ENCODE data around the gene OARD1. TPM values are rescaled to one million over a fixed set of nuclear protein-coding genes. Genes with fewer than 3 reads are reported as not detected.

The OARD1 gene
- total and polyA plus RNA-seq, 2 donors (not counting 1 experiment from before 2014, with no cell fraction given): 9.6 to 52.5 TPM

DNA sequence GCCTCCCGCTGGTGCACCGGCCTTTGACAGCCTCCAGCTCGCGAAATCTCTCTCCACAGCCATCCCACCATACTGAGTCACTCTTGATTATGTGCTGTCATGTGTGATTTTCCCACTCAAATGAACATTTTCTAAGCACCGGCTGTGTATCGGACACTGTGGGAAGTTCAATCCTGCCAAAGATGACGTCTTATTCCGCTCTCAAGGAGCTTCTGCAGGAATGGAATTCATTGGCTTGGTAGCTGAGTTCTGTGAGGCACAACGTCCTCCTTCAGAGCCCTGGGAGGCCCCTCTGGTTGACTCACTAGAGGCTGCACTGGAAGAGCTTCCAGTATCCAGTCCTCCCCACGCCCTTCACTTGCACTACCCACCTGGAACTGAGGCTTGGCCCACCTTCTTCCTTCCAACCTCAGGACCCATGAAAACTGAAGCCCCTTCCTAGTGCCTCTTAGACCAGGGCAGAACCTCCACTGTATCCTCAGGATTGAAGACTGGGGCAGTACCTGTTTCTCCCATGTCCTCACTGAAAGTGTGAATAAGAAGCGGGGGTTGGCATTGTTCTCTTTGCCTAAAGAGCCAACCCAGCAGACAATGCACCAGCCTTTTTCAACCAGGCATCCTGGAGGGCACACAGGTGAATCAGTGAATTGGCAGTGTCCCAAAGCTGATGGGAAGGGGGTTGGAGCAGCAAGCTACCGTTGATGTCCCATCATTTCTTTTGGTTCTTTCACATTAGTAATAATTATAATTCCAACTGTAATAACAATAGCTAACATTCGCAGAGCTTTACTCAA lies 34.9 kb downstream of the OARD1 start:
- no peak overlapping the region for H3K4me3 ChIP-seq (ENCODE audit: control extremely low read depth in 1 of 5, extremely low read depth in 1 of 5, insufficient read depth in 1 of 5, low read depth in 2 of 5, low read length in 4 of 5)
- H3K27ac Mint-ChIP-seq: no peak overlapping the region
- no peaks in the 10 kb centered on the region for H3K27me3 Mint-ChIP-seq
- H4K20me1 ChIP-seq (ENCODE audit: control insufficient read depth, insufficient read depth, low read length, poor library complexity, severe bottlenecking): no peaks in the 10 kb centered on the region
- no peak overlapping the region for H3K4me2 ChIP-seq (replicated peaks; ENCODE audit: low read depth, low read length, poor library complexity, severe bottlenecking)
- intact Hi-C loops (cut with micrococcal nuclease): no loop called here
- no peaks in the 10 kb centered on the region for H3K4me1 ChIP-seq (ENCODE audit: control insufficient read depth in 2 of 2, insufficient read depth in 2 of 2, low read length in 2 of 2)
- H3K4me1 Mint-ChIP-seq: no peaks in the 10 kb centered on the region
- peaks cover 0 to 1% of the 10 kb centered on the region in 2 experiments for H3K36me3 ChIP-seq (replicated peaks in 1 of 2; ENCODE audit: control extremely low read depth in 1 of 2, control insufficient read depth in 1 of 2, extremely low read depth in 1 of 2, insufficient read depth in 2 of 2, low read length in 1 of 2)
- ChIA-PET CTCF (interaction anchor here (0.7 to 3.0 kb wide), 6 partner anchors 9 to 283 kb away, joined by 3 to 23 read pairs (median 4); no protein-coding TSS in a partner anchor), POLR2A (no interaction called here)
- H3K27me3 ChIP-seq (replicated peaks in 1 of 4; ENCODE audit: control extremely low read depth in 1 of 4, control insufficient read depth in 3 of 4, insufficient read depth in 4 of 4, low read length in 3 of 4): no peaks in the 10 kb centered on the region
- H3K9me3 Mint-ChIP-seq (ENCODE audit: insufficient read depth): no peaks in the 10 kb centered on the region
- H3K27ac ChIP-seq (ENCODE audit: low read length in 2 of 2): no peak overlapping the region
- 91% methylated on average over 3 of the region's 13 CpGs for WGBS (ENCODE audit: insufficient coverage)
- ATAC-seq (ENCODE audit: low read depth) (no peak), DNase-seq (no peak)
- H3K9me3 ChIP-seq (ENCODE audit: control extremely low read depth in 1 of 3, control insufficient read depth in 2 of 3, insufficient read depth in 1 of 3, low read length in 2 of 3): no peaks in the 10 kb centered on the region
- no peaks in the 10 kb centered on the region for H3K79me2 ChIP-seq (ENCODE audit: control insufficient read depth, insufficient read depth, low read length)
- TF ChIP-seq CTCF (IDR thresholded peaks at IDR 0.05): no peak
- TF ChIP-seq EZH2 (IDR thresholded peaks at IDR 0.05; ENCODE audit: borderline replicate concordance, insufficient read depth, low read depth, low read length, poor library complexity, severe bottlenecking): no peak
- no peak overlapping the region for H3K4me3 Mint-ChIP-seq
- H3K9ac ChIP-seq (ENCODE audit: low read length): no peak overlapping the region
- no peak overlapping the region for H2AFZ ChIP-seq (ENCODE audit: insufficient read depth, low read depth, low read length, poor library complexity, severe bottlenecking)

DNA sequence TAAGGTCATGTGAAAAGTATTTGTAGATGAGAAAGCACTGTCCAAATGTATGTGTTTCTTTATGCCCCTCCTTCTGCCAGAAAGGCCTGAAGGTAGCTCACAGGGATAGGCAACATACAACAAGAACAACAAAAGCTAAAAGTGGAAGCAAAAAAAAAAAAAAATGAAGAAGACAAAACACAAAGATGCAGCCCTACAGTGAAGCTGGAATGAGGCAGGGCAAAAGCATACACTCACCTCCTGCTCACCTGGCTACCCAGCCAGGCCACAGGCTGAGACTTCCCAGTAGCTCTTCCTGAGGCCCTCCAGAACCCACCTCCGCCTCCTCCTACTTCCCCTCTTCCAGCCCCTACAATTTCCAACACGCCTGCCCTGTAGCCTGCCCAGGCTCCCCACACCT lies 35.6 kb downstream of the OARD1 start:
- Histone ChIP-seq H2AFZ (ENCODE audit: insufficient read depth, low read depth, low read length, poor library complexity, severe bottlenecking) (no peak overlapping the region), H3K79me2 (ENCODE audit: control insufficient read depth, insufficient read depth, low read length) (no peaks in the 10 kb centered on the region), H3K9ac (ENCODE audit: low read length) (no peak overlapping the region), H3K27ac (ENCODE audit: low read length in 2 of 2) (no peak overlapping the region), H3K27me3 (replicated peaks in 1 of 4; ENCODE audit: control extremely low read depth in 1 of 4, control insufficient read depth in 3 of 4, insufficient read depth in 4 of 4, low read length in 3 of 4) (no peaks in the 10 kb centered on the region), H3K9me3 (ENCODE audit: control extremely low read depth in 1 of 3, control insufficient read depth in 2 of 3, insufficient read depth in 1 of 3, low read length in 2 of 3) (no peaks in the 10 kb centered on the region), H3K4me2 (replicated peaks; ENCODE audit: low read depth, low read length, poor library complexity, severe bottlenecking) (no peak overlapping the region), H3K4me3 (ENCODE audit: control extremely low read depth in 1 of 5, extremely low read depth in 1 of 5, insufficient read depth in 1 of 5, low read depth in 2 of 5, low read length in 4 of 5) (no peak overlapping the region), H4K20me1 (ENCODE audit: control insufficient read depth, insufficient read depth, low read length, poor library complexity, severe bottlenecking) (no peaks in the 10 kb centered on the region), H3K36me3 (replicated peaks in 1 of 2; ENCODE audit: control extremely low read depth in 1 of 2, control insufficient read depth in 1 of 2, extremely low read depth in 1 of 2, insufficient read depth in 2 of 2, low read length in 1 of 2) (no peaks in the 10 kb centered on the region), H3K4me1 (ENCODE audit: control insufficient read depth in 2 of 2, insufficient read depth in 2 of 2, low read length in 2 of 2) (no peaks in the 10 kb centered on the region)
- intact Hi-C loops (cut with micrococcal nuclease): no loop called here
- no peaks in the 10 kb centered on the region for H3K9me3 Mint-ChIP-seq (ENCODE audit: insufficient read depth)
- DNase-seq (no peak), ATAC-seq (ENCODE audit: low read depth) (no peak)
- CTCF ChIA-PET: interaction anchor here (1.0 to 3.0 kb wide), 6 partner anchors 9 to 283 kb away, joined by 3 to 23 read pairs (median 5); no protein-coding TSS in a partner anchor
- H3K27ac Mint-ChIP-seq: no peak overlapping the region
- no peaks in the 10 kb centered on the region for H3K27me3 Mint-ChIP-seq
- no peaks in the 10 kb centered on the region for H3K4me1 Mint-ChIP-seq
- TF ChIP-seq CTCF (IDR thresholded peaks at IDR 0.05) (no peak), EZH2 (IDR thresholded peaks at IDR 0.05; ENCODE audit: borderline replicate concordance, insufficient read depth, low read depth, low read length, poor library complexity, severe bottlenecking) (no peak)
- WGBS (ENCODE audit: insufficient coverage): 92% methylated on average over 2 of the region's 2 CpGs
- POLR2A ChIA-PET: no interaction called here
- H3K4me3 Mint-ChIP-seq: no peak overlapping the region

Data from B cell (primary cell).